Suprapubic skin (tissue), 4 donors: Measurements from ENCODE around the gene ROPN1L.

ENCODE experiments used
- CTCF ChIP-seq, 2 donors: fragments of 200-600 bp in 1 of 2; fragments of 450-650 bp in 1 of 2; sonication (generic) in 1 of 2; IDR thresholded peaks; one replicate each; pipeline ENCODE4 v1.5.1; 2016 to 2019; ENCODE audit warnings: antibody characterized with exemption in 2 of 2, mild to moderate bottlenecking in 1 of 2, moderate library complexity in 1 of 2
- EP300 ChIP-seq: sonication (generic); formaldehyde crosslinking; IDR thresholded peaks from one replicate; pipeline ENCODE4 v1.6.1; 2017; ENCODE audit warnings: antibody characterized with exemption
- POLR2A ChIP-seq, 2 donors: fragments of 450-650 bp; IDR thresholded peaks; one replicate each; pipeline ENCODE4 v1.6.1; 2017; ENCODE audit warnings: antibody characterized with exemption in 2 of 2, mild to moderate bottlenecking in 2 of 2, moderate library complexity in 2 of 2
- POLR2AphosphoS5 ChIP-seq, 3 donors: sonication (generic); formaldehyde crosslinking; IDR thresholded peaks; one replicate each; pipeline ENCODE4 v1.6.1; 2017; ENCODE audit warnings: antibody characterized with exemption in 3 of 3

GRCh38 chr5:10485897-10486296 lies 44.2 kb downstream of the ROPN1L start:
- TF ChIP-seq POLR2A (IDR thresholded peaks at IDR 0.05) (no peak), CTCF (IDR thresholded peaks at IDR 0.05) (no peak), EP300 (no peak), POLR2AphosphoS5 (IDR thresholded peaks at IDR 0.05) (no peak)
